ENCODE data around the gene SNF8.

SNF8 gene

GRCh38 chr17:48883171-48883570 is 61.5 kb downstream of the SNF8 start:
- no peak for DNase-seq

GRCh38 chr17:48882272-48882671 is 62.4 kb downstream of the SNF8 start:
- DNase-seq, result no peak

All from bone marrow (tissue), 2 donors.